ENCODE measurements around the gene EDEM2. TPM values are rescaled to one million over a fixed set of nuclear protein-coding genes. Genes with fewer than 3 reads are reported as not detected.

Gene EDEM2
- total RNA-seq, 1 experiment from 2014 or later = 22.8 TPM

DNA sequence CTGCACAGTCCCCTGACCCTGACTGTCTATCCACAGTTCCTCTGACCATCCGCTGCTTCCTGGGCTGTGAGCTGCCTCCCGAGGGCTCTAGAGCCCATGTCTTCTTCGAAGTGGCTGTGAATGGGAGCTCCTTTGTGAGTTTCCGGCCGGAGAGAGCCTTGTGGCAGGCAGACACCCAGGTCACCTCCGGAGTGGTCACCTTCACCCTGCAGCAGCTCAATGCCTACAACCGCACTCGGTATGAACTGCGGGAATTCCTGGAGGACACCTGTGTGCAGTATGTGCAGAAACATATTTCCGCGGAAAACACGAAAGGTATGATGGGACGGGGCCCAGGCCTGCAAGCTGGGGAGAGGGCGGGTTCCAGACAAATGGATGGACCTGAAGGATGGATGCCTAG, 29.0 kb upstream of the EDEM2 start:
- Histone ChIP-seq H3K9me2 (ENCODE audit: insufficient read depth) (no peaks in the 10 kb centered on the region), H3K4me3 (replicated peaks in 1 of 2; ENCODE audit: low read depth in 1 of 2, low read length in 2 of 2) (no peak overlapping the region), H3K27me3 (ENCODE audit: insufficient read depth, low read length) (no peaks in the 10 kb centered on the region), H3K36me3 (ENCODE audit: control insufficient read depth in 1 of 2, insufficient read depth in 2 of 2, low read length in 2 of 2) (peaks cover 15 to 21% of the 10 kb centered on the region in 2 experiments; a peak in 3 of 4 replicates), H3K27ac (ENCODE audit: low read depth, low read length) (no peak overlapping the region), H4K20me1 (ENCODE audit: insufficient read depth) (no peaks in the 10 kb centered on the region), H3K79me2 (ENCODE audit: insufficient read depth, low read length) (peaks cover 20% of the 10 kb centered on the region; the same call in 1 of the 2 replicates), H3K4me1 (ENCODE audit: control insufficient read depth in 1 of 2, insufficient read depth in 2 of 2, low read length in 2 of 2) (peaks cover 9 to 31% of the 10 kb centered on the region in 2 experiments), H3K4me2 (ENCODE audit: low read length) (no peak overlapping the region), H2AFZ (ENCODE audit: low read depth, low read length, poor library complexity, severe bottlenecking) (no peak overlapping the region), H3K9ac (ENCODE audit: low read length) (no peak overlapping the region), H3K9me3 (ENCODE audit: control insufficient read depth in 1 of 2, insufficient read depth in 1 of 2, low read depth in 1 of 2, low read length in 2 of 2) (no peaks in the 10 kb centered on the region)
- BruUV-seq (replicated peaks) = no TSS peak
- TF ChIP-seq RAD21 (IDR thresholded peaks at IDR 0.05; ENCODE audit: low read depth) (0 out of 2 replicates have a peak, but pooled peaks have one; percentile 8), POLR2AphosphoS5 (IDR thresholded peaks at IDR 0.05; ENCODE audit: low read depth, low read length) (no peak), JUND (IDR thresholded peaks at IDR 0.05) (no peak)
- intact Hi-C loops (cut with micrococcal nuclease) = no loop called here
- ChIA-PET POLR2A (no interaction called here), CTCF (no interaction called here), RAD21 (ENCODE audit: low non-redundant PET in 1 of 2, low total read pairs in 2 of 2, uncharacterized antibody in 2 of 2, unreplicated experiment in 2 of 2) (no interaction called here)
- ATAC-seq = no peak
- no peak for DNase-seq (ENCODE audit: low read depth, low spot score)

DNA sequence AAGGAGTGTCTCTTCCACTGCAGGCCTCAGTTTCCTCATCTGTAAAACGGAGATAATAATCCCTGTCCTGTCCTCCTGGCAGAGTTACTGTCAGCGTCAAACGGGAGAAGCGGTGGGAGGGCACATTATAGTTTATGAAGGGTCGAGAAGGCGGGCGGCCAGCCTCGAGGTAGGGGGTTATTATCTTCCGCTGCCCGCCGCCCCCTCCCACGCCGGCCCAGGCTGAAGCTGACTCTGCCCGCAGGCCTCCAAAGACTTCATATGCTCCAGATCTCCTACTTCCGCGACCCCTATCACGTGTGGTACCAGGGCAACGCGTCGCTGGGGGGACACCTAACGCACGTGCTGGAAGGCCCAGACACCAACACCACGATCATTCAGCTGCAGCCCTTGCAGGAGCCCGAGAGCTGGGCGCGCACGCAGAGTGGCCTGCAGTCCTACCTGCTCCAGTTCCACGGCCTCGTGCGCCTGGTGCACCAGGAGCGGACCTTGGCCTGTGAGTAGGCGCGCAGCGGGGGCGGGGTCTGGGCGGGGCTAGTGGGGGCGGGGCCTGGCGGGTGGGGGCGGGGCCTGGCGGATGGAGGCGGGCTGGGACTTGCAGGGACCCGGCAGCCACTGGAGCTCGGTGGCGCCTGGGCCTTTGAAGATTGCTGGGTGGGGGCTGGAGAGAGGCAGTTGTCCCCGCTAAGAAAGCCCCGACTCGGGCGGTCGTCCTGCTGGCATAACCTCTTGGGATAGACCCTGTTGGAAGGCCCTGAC, 27.5 kb upstream of the EDEM2 start:
- no peak overlapping the region for H3K27ac ChIP-seq (ENCODE audit: low read depth, low read length)
- peaks cover 20% of the 10 kb centered on the region; the same call in 1 of the 2 replicates for H3K79me2 ChIP-seq (ENCODE audit: insufficient read depth, low read length)
- H3K4me3 ChIP-seq (replicated peaks in 1 of 2; ENCODE audit: low read depth in 1 of 2, low read length in 2 of 2) = no peak overlapping the region
- H3K36me3 ChIP-seq (ENCODE audit: control insufficient read depth in 1 of 2, insufficient read depth in 2 of 2, low read length in 2 of 2) = peaks cover 15 to 21% of the 10 kb centered on the region in 2 experiments; a peak in 3 of 4 replicates
- no peak overlapping the region for H2AFZ ChIP-seq (ENCODE audit: low read depth, low read length, poor library complexity, severe bottlenecking)
- no peaks in the 10 kb centered on the region for H3K9me2 ChIP-seq (ENCODE audit: insufficient read depth)
- H3K27me3 ChIP-seq (ENCODE audit: insufficient read depth, low read length) = no peaks in the 10 kb centered on the region
- no TSS peak for BruUV-seq (replicated peaks)
- peaks cover 11 to 34% of the 10 kb centered on the region in 2 experiments for H3K4me1 ChIP-seq (ENCODE audit: control insufficient read depth in 1 of 2, insufficient read depth in 2 of 2, low read length in 2 of 2)
- intact Hi-C loops (cut with micrococcal nuclease) = no loop called here
- no peaks in the 10 kb centered on the region for H4K20me1 ChIP-seq (ENCODE audit: insufficient read depth)
- H3K9me3 ChIP-seq (ENCODE audit: control insufficient read depth in 1 of 2, insufficient read depth in 1 of 2, low read depth in 1 of 2, low read length in 2 of 2) = no peaks in the 10 kb centered on the region
- no peak overlapping the region for H3K9ac ChIP-seq (ENCODE audit: low read length)
- ATAC-seq (no peak; the same call in 1 of the 2 replicates), DNase-seq (ENCODE audit: low read depth, low spot score) (no peak)
- ChIA-PET POLR2A (no interaction called here), CTCF (no interaction called here), RAD21 (ENCODE audit: low non-redundant PET in 1 of 2, low total read pairs in 2 of 2, uncharacterized antibody in 2 of 2, unreplicated experiment in 2 of 2) (no interaction called here)
- H3K4me2 ChIP-seq (ENCODE audit: low read length) = peak overlapping the region; percentile 10; the same call in 1 of the 2 replicates
- TF ChIP-seq JUND (IDR thresholded peaks at IDR 0.05) (no peak), SRF (IDR thresholded peaks at IDR 0.05; ENCODE audit: low read depth) (no peak), RAD21 (IDR thresholded peaks at IDR 0.05; ENCODE audit: low read depth) (no peak), ZFX (IDR thresholded peaks at IDR 0.05) (no peak), SIN3A (IDR thresholded peaks at IDR 0.05; ENCODE audit: low read depth) (no peak), TCF7L2 (IDR thresholded peaks at IDR 0.05; ENCODE audit: borderline replicate concordance, extremely low read depth, insufficient read depth, insufficient read length) (no peak), POLR2A (IDR thresholded peaks at IDR 0.05; ENCODE audit: borderline replicate concordance, extremely low read depth, insufficient read depth, insufficient read length) (no peak), EGR1 (IDR thresholded peaks at IDR 0.05; ENCODE audit: low read depth) (no peak), CBX3 (IDR thresholded peaks at IDR 0.05; ENCODE audit: low read depth) (no peak), ELF1 (IDR thresholded peaks at IDR 0.05; ENCODE audit: borderline replicate concordance, low read depth) (no peak), YY1 (IDR thresholded peaks at IDR 0.05; ENCODE audit: extremely low read depth, insufficient replicate concordance, low read depth, low read length) (no peak)
- TF ChIP-seq, protein P1, sequence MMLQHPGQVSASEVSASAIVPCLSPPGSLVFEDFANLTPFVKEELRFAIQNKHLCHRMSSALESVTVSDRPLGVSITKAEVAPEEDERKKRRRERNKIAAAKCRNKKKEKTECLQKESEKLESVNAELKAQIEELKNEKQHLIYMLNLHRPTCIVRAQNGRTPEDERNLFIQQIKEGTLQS (IDR thresholded peaks at IDR 0.05) = no peak
- TF ChIP-seq, protein P2, sequence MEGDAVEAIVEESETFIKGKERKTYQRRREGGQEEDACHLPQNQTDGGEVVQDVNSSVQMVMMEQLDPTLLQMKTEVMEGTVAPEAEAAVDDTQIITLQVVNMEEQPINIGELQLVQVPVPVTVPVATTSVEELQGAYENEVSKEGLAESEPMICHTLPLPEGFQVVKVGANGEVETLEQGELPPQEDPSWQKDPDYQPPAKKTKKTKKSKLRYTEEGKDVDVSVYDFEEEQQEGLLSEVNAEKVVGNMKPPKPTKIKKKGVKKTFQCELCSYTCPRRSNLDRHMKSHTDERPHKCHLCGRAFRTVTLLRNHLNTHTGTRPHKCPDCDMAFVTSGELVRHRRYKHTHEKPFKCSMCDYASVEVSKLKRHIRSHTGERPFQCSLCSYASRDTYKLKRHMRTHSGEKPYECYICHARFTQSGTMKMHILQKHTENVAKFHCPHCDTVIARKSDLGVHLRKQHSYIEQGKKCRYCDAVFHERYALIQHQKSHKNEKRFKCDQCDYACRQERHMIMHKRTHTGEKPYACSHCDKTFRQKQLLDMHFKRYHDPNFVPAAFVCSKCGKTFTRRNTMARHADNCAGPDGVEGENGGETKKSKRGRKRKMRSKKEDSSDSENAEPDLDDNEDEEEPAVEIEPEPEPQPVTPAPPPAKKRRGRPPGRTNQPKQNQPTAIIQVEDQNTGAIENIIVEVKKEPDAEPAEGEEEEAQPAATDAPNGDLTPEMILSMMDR (IDR thresholded peaks at IDR 0.05 in 2 of 3, conservative IDR thresholded peaks at IDR 0.05 in 1 of 3; ENCODE audit: borderline replicate concordance in 1 of 3, insufficient read depth in 1 of 3, low read depth in 2 of 3, low read length in 2 of 3) = no peak
- TF ChIP-seq, protein P3, sequence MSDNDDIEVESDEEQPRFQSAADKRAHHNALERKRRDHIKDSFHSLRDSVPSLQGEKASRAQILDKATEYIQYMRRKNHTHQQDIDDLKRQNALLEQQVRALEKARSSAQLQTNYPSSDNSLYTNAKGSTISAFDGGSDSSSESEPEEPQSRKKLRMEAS (IDR thresholded peaks at IDR 0.05) = no peak
- TF ChIP-seq, protein P4, sequence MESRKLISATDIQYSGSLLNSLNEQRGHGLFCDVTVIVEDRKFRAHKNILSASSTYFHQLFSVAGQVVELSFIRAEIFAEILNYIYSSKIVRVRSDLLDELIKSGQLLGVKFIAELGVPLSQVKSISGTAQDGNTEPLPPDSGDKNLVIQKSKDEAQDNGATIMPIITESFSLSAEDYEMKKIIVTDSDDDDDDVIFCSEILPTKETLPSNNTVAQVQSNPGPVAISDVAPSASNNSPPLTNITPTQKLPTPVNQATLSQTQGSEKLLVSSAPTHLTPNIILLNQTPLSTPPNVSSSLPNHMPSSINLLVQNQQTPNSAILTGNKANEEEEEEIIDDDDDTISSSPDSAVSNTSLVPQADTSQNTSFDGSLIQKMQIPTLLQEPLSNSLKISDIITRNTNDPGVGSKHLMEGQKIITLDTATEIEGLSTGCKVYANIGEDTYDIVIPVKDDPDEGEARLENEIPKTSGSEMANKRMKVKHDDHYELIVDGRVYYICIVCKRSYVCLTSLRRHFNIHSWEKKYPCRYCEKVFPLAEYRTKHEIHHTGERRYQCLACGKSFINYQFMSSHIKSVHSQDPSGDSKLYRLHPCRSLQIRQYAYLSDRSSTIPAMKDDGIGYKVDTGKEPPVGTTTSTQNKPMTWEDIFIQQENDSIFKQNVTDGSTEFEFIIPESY (IDR thresholded peaks at IDR 0.05; ENCODE audit: extremely low read depth, insufficient replicate concordance, low read length) = no peak

Data from HCT116 (cell line).